GM19035 (cell line): Measurements from ENCODE around the gene SPRED3.

Experiments used
- ATAC-seq: cut with Tn5 transposase; IDR thresholded peaks from one replicate; pipeline ENCODE4 v1.9.1; 2021; ENCODE audit not compliant: unreplicated experiment

The SPRED3 gene

GRCh38 chr19:38443458-38443999 lies 55.0 kb downstream of the SPRED3 start:
- no peak for ATAC-seq

GRCh38 chr19:38444026-38444425 lies 55.5 kb downstream of the SPRED3 start:
- ATAC-seq = no peak

GRCh38 chr19:38445362-38445761 lies 56.9 kb downstream of the SPRED3 start:
- no peak for ATAC-seq

- no peak for ATAC-seq
Measured at GRCh38 chr19:38448225-38448624, 59.7 kb downstream of the SPRED3 start.
